HG03571 (cell line): ENCODE measurements around the gene SEMA3F.

ENCODE experiments used
- ATAC-seq: cut with Tn5 transposase; IDR thresholded peaks from one replicate; pipeline ENCODE4 v1.9.1; 2021; ENCODE audit not compliant: unreplicated experiment

The SEMA3F gene

GRCh38 chr3:50169232-50169832 is 14.2 kb downstream of the SEMA3F start:
- no peak for ATAC-seq

DNA sequence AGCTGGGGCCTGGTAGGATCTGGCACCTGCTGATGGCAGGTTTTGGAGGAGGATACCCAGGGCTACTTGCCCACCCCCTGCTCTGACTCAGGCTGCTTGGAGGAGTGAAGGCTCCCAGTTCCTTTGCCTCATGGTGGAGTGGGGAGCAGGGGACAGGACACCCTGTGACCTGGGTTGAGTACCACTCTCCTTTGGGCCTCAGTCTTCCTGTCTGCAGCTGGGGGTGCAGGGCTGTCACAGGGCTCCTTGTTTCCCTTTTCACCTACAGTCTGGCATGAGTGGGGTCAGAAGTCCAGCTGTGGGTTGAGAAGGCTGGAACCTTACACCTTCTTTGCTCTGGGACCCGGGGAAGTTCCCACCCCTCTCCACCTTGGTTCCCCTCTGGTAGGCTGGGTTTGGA is 14.7 kb downstream of the SEMA3F start:
- no peak for ATAC-seq

DNA sequence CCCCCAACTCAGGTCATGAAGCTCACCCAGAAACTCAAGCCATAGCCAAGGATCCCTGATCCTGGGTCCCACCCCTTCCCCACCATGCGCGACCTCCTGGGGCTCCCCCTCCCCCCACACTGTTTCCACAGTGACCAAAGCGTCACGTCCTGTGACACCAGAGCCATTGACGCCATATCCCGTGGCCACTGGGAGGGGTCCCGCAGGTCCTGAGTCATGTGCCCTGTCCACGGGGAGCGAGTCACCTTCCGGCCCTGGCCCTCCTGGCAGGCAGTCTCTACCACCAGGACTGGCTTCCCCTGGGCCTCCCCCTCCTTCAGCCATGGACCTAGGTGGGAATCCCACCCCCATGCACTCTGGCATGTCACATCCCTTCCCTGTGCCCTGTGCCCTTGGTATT is 15.6 kb downstream of the SEMA3F start:
- no peak for ATAC-seq

- no peak for ATAC-seq
Observed at GRCh38 chr3:50171540-50172301, 16.6 kb downstream of the SEMA3F start.

- no peak for ATAC-seq
Observed at GRCh38 chr3:50172626-50173220, 17.6 kb downstream of the SEMA3F start.

DNA sequence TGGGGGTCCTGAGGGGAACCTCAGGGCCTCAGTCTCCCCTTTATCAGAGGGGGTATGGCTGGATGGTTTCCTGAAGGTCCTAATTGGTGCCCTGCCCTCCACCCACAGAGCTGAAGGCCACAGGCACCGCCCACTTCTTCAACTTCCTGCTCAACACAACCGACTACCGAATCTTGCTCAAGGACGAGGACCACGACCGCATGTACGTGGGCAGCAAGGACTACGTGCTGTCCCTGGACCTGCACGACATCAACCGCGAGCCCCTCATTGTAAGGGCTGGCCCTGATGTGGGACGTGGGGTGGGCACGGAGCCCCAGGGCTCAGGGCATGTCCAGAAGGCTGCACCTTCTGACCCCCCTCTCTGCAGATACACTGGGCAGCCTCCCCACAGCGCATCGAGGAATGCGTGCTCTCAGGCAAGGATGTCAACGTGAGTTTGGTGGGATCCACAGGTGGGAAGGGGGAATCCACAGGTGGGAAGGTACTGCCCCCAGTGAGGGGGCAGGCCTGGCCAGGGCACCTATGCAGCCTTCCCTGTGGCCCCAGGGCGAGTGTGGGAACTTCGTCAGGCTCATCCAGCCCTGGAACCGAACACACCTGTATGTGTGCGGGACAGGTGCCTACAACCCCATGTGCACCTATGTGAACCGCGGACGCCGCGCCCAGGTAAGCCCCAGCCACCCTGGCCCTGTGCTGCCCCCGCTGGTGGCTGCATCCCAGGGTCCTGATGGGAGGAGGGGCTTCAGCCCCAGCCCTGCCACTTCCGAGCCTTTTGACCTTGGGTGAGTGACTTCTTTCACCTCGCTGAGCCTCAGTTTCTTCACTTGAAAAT is 18.8 kb downstream of the SEMA3F start:
- ATAC-seq, result no peak

DNA sequence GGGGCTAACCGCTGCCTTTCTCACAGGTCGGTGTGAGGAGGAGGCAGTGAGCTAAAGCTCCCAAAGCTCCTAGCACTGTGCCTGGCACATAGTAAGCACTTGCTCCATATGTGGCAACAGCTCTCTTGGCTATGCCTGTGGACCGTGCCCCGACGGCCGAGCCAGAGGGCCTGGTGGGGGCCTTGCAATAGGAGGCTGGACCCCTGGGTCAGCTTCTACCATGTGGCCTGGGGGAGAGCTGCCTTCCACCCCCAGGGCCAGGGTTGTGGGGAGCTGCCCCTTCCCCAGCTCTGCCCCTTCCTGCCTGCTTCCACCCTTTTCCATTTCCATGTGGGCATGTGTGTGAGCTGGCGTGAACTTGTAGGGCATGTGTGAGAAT is 19.4 kb downstream of the SEMA3F start:
- no peak for ATAC-seq

DNA sequence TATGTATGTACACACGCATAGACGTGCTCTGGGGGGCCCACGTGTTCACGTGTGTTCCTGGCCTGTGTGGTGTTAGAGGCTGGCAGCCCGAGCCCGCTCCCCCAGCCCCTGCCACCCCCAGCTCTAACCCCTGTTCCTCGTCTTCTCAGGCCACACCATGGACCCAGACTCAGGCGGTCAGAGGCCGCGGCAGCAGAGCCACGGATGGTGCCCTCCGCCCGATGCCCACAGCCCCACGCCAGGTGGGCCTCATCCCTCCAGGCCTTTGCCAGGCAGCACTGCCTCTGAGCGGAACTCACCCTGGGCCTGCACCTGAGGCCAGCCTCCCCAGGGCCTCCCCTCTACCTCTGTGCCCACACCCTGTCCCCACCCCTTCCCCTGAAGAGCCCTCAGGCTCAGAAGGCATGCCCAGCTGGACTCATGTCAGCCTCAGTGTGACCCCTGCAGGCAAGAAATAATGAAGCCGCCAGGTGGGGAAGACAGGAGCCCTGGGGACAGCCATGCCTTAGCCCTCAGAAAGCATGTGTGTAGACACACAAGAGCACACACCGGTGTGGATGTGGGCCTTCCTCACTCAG is 19.9 kb downstream of the SEMA3F start:
- ATAC-seq, result no peak

DNA sequence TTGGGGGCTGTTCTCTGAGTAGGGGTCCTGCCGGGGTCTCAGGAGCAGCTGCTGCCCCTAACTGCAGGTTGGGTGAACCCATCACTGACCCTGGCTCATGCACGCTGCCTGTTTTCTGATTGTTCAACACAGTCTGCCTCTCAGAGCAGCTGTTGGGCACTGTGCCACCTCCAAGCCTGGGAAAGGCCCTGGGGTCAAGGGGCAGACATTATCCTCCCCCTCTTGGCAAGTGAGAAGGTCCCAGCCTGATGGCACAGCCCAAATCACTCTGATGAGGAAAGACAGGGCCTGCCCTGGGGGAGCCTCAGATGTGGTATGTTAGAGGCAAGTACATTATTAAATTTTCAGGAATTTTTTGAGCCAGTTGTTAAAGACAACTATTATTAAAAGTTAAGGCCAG is 22.2 kb downstream of the SEMA3F start:
- ATAC-seq, result no peak

GRCh38 chr3:50179710-50180109 is 24.6 kb downstream of the SEMA3F start:
- no peak for ATAC-seq

- no peak for ATAC-seq
Observed at GRCh38 chr3:50181985-50182384, 26.9 kb downstream of the SEMA3F start.

GRCh38 chr3:50182533-50183099 is 27.5 kb downstream of the SEMA3F start:
- no peak for ATAC-seq

- no peak for ATAC-seq
Observed at GRCh38 chr3:50183755-50184154, 28.6 kb downstream of the SEMA3F start.

- ATAC-seq, result no peak
Observed at GRCh38 chr3:50184242-50184978, 29.3 kb downstream of the SEMA3F start.

- no peak for ATAC-seq
Observed at GRCh38 chr3:50185230-50185629, 30.1 kb downstream of the SEMA3F start.

GRCh38 chr3:50186096-50186495 is 31.0 kb downstream of the SEMA3F start:
- ATAC-seq, result no peak

DNA sequence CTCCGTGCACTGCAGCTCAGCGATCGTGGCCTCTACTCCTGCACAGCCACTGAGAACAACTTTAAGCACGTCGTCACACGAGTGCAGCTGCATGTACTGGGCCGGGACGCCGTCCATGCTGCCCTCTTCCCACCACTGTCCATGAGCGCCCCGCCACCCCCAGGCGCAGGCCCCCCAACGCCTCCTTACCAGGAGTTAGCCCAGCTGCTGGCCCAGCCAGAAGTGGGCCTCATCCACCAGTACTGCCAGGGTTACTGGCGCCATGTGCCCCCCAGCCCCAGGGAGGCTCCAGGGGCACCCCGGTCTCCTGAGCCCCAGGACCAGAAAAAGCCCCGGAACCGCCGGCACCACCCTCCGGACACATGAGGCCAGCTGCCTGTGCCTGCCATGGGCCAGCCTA is 32.6 kb downstream of the SEMA3F start:
- ATAC-seq, result no peak

- ATAC-seq, result no peak
Observed at GRCh38 chr3:50189274-50189673, 34.1 kb downstream of the SEMA3F start.

- no peak for ATAC-seq
Observed at GRCh38 chr3:50189989-50190388, 34.9 kb downstream of the SEMA3F start.

DNA sequence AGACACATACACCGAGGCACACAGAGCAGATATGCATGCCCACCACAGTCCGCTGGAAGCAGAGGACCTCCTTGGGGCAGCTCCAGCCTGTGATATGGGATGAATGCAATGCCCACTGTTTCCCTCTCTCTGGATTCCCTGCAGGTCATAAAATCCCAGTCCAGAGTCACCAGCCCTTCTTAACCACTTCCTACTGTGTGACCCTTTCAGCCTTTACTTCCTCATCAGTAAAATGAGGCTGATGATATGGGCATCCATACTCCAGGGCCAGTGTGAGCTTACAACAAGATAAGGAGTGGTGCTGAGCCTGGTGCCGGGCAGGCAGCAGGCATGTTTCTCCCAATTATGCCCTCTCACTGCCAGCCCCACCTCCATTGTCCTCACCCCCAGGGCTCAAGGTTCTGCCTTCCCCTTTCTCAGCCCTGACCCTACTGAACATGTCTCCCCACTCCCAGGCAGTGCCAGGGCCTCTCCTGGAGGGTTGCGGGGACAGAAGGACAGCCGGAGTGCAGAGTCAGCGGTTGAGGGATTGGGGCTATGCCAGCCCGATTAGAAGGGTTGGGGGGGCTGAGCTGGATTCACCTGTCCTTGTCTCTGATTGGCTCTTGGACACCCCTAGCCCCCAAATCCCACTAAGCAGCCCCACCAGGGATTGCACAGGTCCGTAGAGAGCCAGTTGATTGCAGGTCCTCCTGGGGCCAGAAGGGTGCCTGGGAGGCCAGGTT is 36.0 kb downstream of the SEMA3F start, which contains the start of gene GNAT1:
Gene GNAT1, plus strand, starts transcription at position 675 of the 725 bp plus-strand sequence. CDS start 116 bp downstream, outside the sequence.
- ATAC-seq, result no peak
